GM19452 (cell line): ENCODE results near the gene RNF126.
"Not testable (repeated sequence)": the region's sequence is repeated elsewhere in the genome, so short reads cannot be mapped to it uniquely, and the experiment has no call there.

Experiments
- ATAC-seq: cut with Tn5 transposase; IDR thresholded peaks from one replicate; pipeline ENCODE4 v1.9.1; 2021; ENCODE audit not compliant: unreplicated experiment

RNF126 gene

DNA sequence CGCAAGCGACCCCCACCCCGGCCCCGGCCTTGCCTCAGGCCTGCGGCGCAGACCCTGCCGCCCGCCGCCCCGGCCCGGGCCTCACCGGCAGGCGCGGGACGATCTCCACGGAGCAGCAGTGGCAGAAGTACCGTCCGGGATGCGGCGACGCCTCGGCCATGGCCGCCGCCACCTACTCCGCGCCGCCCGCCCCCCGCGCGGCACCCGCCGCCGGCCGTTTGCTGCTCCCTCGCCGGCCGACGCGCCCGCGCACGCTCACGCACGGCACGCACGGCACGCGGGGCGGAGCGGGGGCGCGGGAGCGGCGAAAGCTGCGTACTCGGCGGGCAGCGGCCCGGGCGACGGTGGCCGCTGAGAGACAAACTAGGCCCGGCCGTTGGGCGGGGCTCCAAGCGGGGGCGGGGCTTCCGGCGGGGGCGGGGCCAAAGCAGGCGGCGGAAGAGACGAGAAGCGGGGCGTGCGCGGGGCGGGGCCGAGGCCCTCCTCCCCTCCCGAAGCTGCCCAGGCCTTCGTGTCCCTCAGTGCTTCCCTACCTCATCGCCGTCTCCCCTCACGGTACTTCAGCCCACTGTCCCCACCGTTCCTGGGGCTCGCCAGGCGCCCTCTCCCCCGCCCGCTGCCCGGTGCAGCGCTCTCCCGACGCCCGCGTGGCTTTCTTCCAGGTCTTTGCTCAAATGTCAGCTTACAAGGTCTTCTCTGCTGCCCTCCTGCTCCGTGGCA lies at the start of gene RNF126:
TSS of gene RNF126 (minus strand) at position 253 of the 720 bp plus-strand sequence. CDS start at position 160, 93 bp downstream.
- no peak for ATAC-seq

DNA sequence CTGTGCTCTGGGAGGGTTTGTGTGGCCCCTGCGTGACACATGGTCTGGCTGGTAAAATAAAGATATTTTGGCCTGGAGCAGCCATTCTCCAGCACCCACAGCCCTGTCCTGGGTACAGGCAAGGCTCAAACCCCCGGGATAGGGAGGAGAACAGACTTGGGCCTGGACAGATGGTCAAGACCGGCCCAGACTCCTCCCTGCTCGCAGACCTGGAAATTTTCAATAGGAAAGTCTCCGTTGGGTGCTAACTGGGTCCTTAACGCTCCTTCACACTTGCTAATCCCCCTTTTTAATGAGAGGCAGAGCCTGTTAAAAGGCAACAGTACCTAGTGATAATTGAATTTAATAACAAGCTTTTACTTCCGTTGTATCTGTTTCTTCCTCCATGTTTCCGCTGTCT lies 48.2 kb upstream of the RNF126 start:
- ATAC-seq: no peak

GRCh38 chr19:710767-711166 lies 47.8 kb upstream of the RNF126 start:
- ATAC-seq: no peak

GRCh38 chr19:709965-710571 lies 47.1 kb upstream of the RNF126 start:
- ATAC-seq: no peak

DNA sequence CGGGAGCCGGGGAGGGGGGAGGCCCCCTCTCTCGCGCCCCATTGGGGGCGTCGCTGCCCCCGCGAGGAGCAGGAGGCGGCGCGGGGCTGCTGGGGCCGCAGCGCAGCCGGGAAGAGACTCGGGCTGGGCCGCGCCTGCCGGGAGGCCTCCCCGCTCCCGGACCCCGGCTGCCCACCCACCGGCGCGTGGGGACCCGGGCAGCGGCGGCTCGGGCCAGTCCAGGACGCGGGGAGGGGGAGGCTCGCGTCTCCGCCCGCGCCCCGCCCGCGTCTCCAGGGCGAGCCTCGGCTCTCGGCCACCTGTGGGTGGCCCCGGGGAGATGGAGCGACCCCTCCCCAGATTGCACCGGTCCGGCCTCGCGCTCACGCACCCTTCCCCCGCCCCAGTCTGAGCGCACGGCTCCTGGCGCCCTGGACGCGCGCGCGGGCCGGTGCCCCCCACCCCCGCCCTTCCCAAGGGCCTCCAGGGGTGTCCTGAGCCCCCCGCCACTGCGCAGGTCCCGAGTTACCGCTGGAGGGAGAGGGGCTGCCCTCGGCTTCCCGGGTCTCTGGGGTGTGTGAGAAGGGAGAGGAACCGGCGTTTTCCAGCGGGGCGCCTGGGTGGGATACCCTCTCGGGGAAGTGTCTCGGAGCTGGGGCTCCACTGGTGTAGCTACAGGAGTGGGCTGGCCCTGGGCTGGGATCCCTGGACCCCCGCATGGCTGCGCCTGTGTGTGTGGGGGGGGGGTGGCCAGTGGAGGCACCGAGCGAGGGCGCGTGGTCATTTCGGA lies 46.4 kb upstream of the RNF126 start:
- no peak for ATAC-seq

GRCh38 chr19:708154-709143 lies 45.4 kb upstream of the RNF126 start, which contains the start of gene PALM:
TSS of gene PALM (plus strand) at chr19:708935. CDS start at chr19:709147, 212 bp downstream.
- ATAC-seq: no peak

DNA sequence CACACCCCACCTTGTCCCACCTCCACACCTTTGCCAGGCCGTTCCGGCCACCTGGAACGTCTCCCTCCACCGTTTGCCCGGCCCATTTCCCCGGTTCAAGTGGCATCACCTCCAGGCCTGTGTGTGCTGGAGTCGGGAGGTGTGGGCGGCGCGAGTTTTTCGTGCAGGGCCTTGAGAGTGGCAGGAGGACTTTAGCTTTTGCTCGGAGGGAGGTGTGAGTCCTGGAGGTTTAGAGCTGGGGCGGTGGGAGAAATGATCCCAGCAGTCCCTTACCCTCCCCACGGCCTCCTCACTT lies 41.4 kb upstream of the RNF126 start:
- no peak for ATAC-seq

- ATAC-seq: no peak
Observed at GRCh38 chr19:703651-704446, 40.8 kb upstream of the RNF126 start.

DNA sequence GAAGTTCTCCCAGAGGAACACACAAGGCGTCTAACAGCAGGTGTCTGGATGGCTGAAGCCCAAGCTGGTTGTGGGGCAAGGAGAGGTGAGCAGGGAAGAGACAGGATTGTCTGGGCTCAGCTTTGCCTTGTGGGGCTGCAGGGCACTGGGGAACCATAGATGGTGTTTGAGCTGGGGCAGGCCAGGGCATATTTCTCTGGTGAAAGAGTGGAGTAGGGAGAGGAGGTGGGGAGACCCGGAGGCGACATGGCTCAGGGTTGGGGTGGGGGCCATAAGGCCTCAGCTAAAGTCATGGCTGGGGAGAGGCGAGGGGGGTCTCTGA lies 40.3 kb upstream of the RNF126 start:
- no peak for ATAC-seq

DNA sequence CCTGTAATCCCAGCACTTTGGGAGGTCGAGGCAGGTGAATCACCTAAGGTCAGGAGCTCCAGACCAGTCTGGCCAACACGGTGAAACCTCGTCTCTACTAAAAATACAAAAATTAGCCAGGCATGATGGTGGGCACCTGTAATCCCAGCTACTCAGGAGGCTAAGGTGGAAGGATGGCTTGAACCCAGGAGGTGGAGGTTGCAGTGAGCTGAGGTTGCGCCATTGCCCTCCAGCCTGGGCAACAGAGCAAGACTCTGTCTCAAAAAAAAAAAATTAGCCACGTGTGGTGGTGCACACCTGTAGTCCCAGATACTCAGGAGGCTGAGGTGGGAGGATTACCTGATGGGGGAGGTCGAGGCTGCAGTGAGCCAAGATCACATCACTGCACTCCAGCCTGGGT lies 39.8 kb upstream of the RNF126 start:
- not testable (repeated sequence) for ATAC-seq

GRCh38 chr19:699885-700284 lies 36.9 kb upstream of the RNF126 start:
- not testable (repeated sequence) for ATAC-seq

- ATAC-seq: not testable (repeated sequence)
Observed at GRCh38 chr19:698529-698928, 35.5 kb upstream of the RNF126 start.

DNA sequence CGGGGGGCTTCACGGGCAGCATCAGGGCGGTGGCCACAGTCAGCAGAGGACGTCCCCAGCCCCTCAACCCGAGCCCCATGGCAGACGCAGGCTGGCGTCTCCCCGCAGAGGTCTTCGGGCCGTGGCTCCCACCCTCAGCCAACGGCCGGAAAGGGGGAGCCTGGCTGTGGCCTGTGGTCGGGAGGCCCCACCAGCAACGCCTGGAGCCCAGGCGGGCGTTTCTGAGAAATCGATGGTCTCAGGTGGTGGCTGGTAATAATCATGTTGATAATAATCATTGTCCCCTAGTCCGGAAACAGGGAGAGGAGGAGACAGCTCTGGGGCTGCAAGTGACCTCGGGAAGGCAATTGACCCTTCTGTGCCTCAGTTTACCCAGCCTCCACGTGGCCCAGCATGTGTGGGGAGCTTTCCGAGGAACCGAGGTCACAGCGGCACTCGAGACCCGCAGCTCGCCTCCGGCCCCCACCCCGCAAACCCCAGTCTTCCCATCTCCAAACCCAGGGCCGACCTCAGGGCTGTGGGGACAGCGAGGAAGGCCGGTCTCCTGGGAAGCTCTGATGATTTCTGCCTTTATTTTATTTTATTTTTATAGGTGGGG lies 32.4 kb upstream of the RNF126 start, which contains the start of gene PRSS57:
TSS of gene PRSS57 (minus strand) at position 101 of the 598 bp plus-strand sequence. CDS start at position 79, 22 bp downstream.
- no peak for ATAC-seq

DNA sequence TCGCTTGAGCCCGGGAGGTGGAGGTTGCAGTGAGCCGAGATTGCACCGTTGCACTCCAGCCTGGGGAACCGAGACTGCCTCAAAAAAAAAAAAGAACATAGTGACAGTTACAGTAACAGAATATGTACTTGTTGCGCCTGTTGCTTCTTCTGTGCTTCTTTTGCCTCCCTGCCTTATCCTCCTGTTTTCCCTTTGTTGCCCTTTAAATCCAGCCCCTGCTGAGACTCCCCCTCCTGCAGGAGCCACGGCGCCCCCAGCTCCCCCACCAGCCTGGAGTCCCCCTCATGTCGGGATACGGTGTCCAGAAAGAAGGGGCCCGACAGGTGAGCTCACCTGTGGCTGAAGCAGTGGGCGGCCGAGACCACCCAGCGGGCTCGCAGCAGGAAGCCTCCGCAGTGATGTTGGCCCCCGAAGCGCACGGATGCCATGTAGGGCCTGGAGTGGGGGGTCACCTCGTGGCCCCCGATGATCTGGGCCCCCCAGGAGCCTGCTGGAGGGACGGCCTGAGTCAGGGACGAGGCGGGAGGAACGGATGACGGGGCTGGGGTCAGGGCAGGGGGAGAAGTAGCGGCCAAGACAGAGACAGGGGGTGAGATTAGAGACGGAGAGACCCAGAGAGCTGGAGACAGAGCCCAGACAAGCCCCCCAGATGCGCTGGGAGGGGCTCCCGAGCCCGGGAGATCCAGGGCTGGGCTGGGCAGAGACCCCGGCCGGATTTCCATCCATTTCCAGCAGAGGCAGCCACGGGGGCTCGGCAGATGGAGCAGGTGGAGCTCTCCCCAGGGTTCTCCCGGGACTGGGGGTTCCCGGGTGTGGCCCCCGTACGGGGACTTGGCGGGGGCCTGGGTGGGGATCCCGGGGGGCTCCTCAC lies 31.7 kb upstream of the RNF126 start:
- no peak for ATAC-seq

GRCh38 chr19:690203-690602 lies 27.2 kb upstream of the RNF126 start:
- no peak for ATAC-seq

GRCh38 chr19:688992-689391 lies 26.0 kb upstream of the RNF126 start:
- ATAC-seq: no peak

DNA sequence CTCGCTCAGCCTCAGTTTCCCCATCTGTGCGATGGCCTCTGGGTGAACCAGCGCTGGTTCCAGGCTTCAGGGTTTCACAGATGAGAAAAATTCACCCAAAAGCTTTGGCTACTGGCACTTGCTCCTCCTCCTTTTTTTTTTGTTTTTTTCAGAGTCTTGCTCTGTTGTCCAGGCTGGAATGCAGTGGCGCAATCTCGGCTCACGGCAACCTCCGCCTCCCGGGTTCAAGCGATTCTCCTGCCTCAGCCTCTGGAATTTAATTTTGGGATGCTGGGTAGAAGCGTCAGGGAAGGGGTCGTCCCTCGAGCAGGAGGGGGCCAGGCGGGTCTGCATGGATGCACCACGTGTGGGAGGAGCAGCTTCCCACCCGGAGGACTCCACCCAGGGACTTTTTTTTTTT lies 25.2 kb upstream of the RNF126 start:
- ATAC-seq: no peak

DNA sequence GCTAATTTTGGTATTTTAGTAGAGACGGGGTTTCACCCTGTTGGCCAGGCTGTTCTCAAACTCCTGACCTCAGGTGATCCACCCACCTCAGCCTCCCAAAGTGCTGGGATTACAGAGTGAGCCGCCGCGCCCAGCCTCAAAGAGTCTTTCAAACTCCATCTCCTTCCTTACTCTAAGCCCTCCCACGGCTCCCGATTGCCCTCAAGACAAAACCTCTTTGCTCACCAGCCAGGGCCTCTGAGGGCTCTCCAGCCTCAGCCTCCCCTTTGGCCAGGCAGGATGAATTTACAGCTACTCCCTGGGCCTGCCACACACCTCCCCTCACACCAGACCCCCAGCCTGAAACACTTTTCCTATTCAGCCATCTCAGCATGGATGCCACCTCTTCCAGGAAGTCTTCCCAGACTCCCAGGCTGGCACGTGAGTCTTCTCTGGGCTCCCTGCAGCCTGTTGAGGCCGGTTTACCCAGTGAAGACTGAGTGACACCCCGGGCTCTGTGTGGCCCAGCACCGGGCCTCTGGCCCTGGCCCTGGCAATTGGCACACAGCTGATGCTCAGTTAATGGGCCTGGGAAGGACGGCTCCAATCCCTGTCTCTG lies 24.7 kb upstream of the RNF126 start:
- no peak for ATAC-seq
